Endothelial cell of umbilical vein (primary cell): ENCODE data around the gene RPS6KL1. TPM values are rescaled to one million over a fixed set of nuclear protein-coding genes. Genes with fewer than 3 reads are reported as not detected.

Experiments
- BruUV-seq: library from RNA; stranded (reverse); fragments of 400-500 nt; replicated peaks from 2 replicates; lab custom pipeline; 2021; lab: Mats Ljungman, UMichigan
- CTCF ChIA-PET: fragments of 300-600, 350-600 bp; sonication (Branson Sonifier 250); formaldehyde crosslinking; loops from one replicate; lab custom pipeline; 2021; ENCODE audit warnings: antibody characterized with exemption, inconsistent platforms; lab: Charles Lee
- POLR2A ChIA-PET: fragments of 300-600, 350-600 bp; sonication (Branson Sonifier 250); formaldehyde crosslinking; loops from one replicate; lab custom pipeline; 2021; ENCODE audit warnings: antibody characterized with exemption, inconsistent platforms; lab: Charles Lee
- DNase-seq: peaks from one replicate; pipeline ENCODE4 v3.0.0-alpha.2; 2011; ENCODE audit warnings: low read depth, low spot score
- FAIRE-seq: peaks from 2 replicates; lab custom pipeline; 2011; peaks lifted over from hg19 to GRCh38; lab: Jason Lieb, UNC
- H2AFZ ChIP-seq: 2 replicates; pipeline ENCODE4 v1.6.0; 2012; ENCODE audit warnings: low read depth, low read length, control low read depth, inconsistent platforms
- H3K27ac ChIP-seq: 2 replicates; pipeline ENCODE4 v1.5.1; 2011; ENCODE audit warnings: low read depth, mild to moderate bottlenecking, control low read depth, low read length, moderate library complexity; ENCODE audit not compliant: insufficient read depth
- H3K27me3 ChIP-seq, 2 experiments: 2 replicates each; pipeline versions ENCODE4 v1.6.0 to v1.6.1; 2011; ENCODE audit warnings: low read length in 2 of 2, mixed read lengths in 1 of 2; ENCODE audit not compliant: control insufficient read depth in 2 of 2, insufficient read depth in 2 of 2
- H3K36me3 ChIP-seq, 2 experiments: 2 replicates in 1 of 2; 3 replicates in 1 of 2; pipeline ENCODE4 v1.5.1; 2011; ENCODE audit warnings: low read length in 2 of 2, mild to moderate bottlenecking in 1 of 2, moderate library complexity in 1 of 2; ENCODE audit not compliant: control insufficient read depth in 2 of 2, insufficient read depth in 2 of 2; ENCODE audit errors: extremely low read depth in 1 of 2
- H3K4me1 ChIP-seq: 3 replicates; pipeline ENCODE4 v1.5.1; 2011; ENCODE audit warnings: mild to moderate bottlenecking, low read length; ENCODE audit not compliant: control insufficient read depth, insufficient read depth; ENCODE audit errors: extremely low read depth
- H3K4me2 ChIP-seq: 2 replicates; pipeline ENCODE4 v1.6.1; 2011; ENCODE audit warnings: low read length, control low read depth, mixed read lengths; ENCODE audit not compliant: insufficient read depth
- H3K4me3 ChIP-seq, 3 experiments: fragments of 200-600 bp in 1 of 3; sonication (generic), shearing (Covaris generic) in 1 of 3; replicated peaks in 1 of 3; 2 replicates each; pipeline ENCODE4 v1.5.1; 2011 to 2016; ENCODE audit warnings: control low read depth in 3 of 3, low read length in 3 of 3, mild to moderate bottlenecking in 2 of 3, inconsistent platforms in 1 of 3, low read depth in 1 of 3, moderate library complexity in 1 of 3; ENCODE audit not compliant: insufficient read depth in 1 of 3
- H3K79me2 ChIP-seq: 2 replicates; pipeline ENCODE4 v1.6.0; 2012; ENCODE audit warnings: low read length, inconsistent platforms; ENCODE audit not compliant: control insufficient read depth, insufficient read depth
- H3K9ac ChIP-seq: replicated peaks from 2 replicates; pipeline ENCODE3; 2011; ENCODE audit warnings: low read length, control low read depth; ENCODE audit not compliant: insufficient read depth; ENCODE audit errors: extremely low read depth
- H3K9me1 ChIP-seq: replicated peaks from 3 replicates; pipeline ENCODE4 v1.6.0; 2011; ENCODE audit warnings: mild to moderate bottlenecking, low read length; ENCODE audit not compliant: control insufficient read depth, insufficient read depth; ENCODE audit errors: extremely low read depth
- H3K9me3 ChIP-seq: replicated peaks from 2 replicates; pipeline ENCODE4 v1.5.1; 2012; ENCODE audit warnings: low read length, inconsistent platforms; ENCODE audit not compliant: control insufficient read depth, insufficient read depth
- H4K20me1 ChIP-seq: replicated peaks from 2 replicates; pipeline ENCODE3; 2011; ENCODE audit warnings: mild to moderate bottlenecking, low read length; ENCODE audit not compliant: control insufficient read depth, insufficient read depth; ENCODE audit errors: extremely low read depth
- CTCF ChIP-seq, 2 donors: IDR thresholded peaks; 1 replicate in 1 of 2; 2 replicates in 1 of 2; pipeline ENCODE4 v1.5.1; 2011; ENCODE audit warnings: low read length in 2 of 2, mild to moderate bottlenecking in 2 of 2, moderate library complexity in 2 of 2, control low read depth in 1 of 2, inconsistent platforms in 1 of 2, low read depth in 1 of 2; ENCODE audit not compliant: insufficient read depth in 1 of 2; ENCODE audit errors: extremely low read depth in 1 of 2
- EZH2 ChIP-seq: IDR thresholded peaks from 2 replicates; pipeline ENCODE4 v1.6.1; 2012; ENCODE audit warnings: borderline replicate concordance, low read depth, mild to moderate bottlenecking, moderate library complexity, low read length, inconsistent platforms; ENCODE audit not compliant: severe bottlenecking
- FOS ChIP-seq: IDR thresholded peaks from 2 replicates; pipeline ENCODE4 v1.6.1; 2011; ENCODE audit warnings: mild to moderate bottlenecking, low read length, moderate library complexity, borderline replicate concordance; ENCODE audit not compliant: insufficient read depth
- GATA2 ChIP-seq: IDR thresholded peaks from 2 replicates; pipeline ENCODE4 v1.7.0; 2011; ENCODE audit warnings: low read depth, mild to moderate bottlenecking, moderate library complexity, mixed read lengths, low read length; ENCODE audit not compliant: insufficient read length, insufficient read depth
- JUN ChIP-seq: IDR thresholded peaks from 2 replicates; pipeline ENCODE4 v1.6.1; 2011; ENCODE audit warnings: borderline replicate concordance, low read depth; ENCODE audit not compliant: insufficient read length, insufficient read depth
- MAX ChIP-seq: IDR thresholded peaks from 2 replicates; pipeline ENCODE4 v1.6.1; 2011; ENCODE audit not compliant: insufficient read depth, insufficient read length
- MYC ChIP-seq: IDR thresholded peaks from one replicate; pipeline ENCODE4 v1.6.1; 2011; ENCODE audit warnings: mild to moderate bottlenecking, low read depth, low read length
- POLR2A ChIP-seq: IDR thresholded peaks from 2 replicates; pipeline ENCODE4 v1.6.1; 2012; ENCODE audit warnings: low read depth, mild to moderate bottlenecking, control low read depth, low read length
- POLR2AphosphoS5 ChIP-seq: IDR thresholded peaks from 2 replicates; pipeline ENCODE4 v1.6.1; 2012; ENCODE audit warnings: low read depth, mild to moderate bottlenecking, control low read depth, low read length, moderate library complexity; ENCODE audit not compliant: insufficient read depth
- dilution Hi-C: fragments of 300-500 bp; cut with MboI; formaldehyde crosslinking; loops from one replicate; pipeline ENCODE4 v1.15.0; 2019; ENCODE audit warnings: low sequenced_read_pairs; ENCODE audit not compliant: extremely low pct_ligation_motif_present
- intact Hi-C: fragments of 100-400 bp; cut with micrococcal nuclease; formaldehyde crosslinking; loops from one replicate; pipeline ENCODE4 v1.10.0; 2022
- polyA plus RNA-seq, 4 experiments: library from polyadenylated mRNA; depleted of rRNA in 3 of 4; stranded (reverse) in 3 of 4; unstranded in 1 of 4; fragments of >200 nt; gene quantifications; 2 replicates each; pipeline versions ENCODE4 v1.2.1 to v1.2.3, GENCODE V29; 2011 to 2012; ENCODE audit warnings: missing spikeins in 1 of 4
- total RNA-seq: library from RNA; stranded (reverse); gene quantifications from 2 replicates; pipeline ENCODE4 v1.2.3, GENCODE V29; 2021

RPS6KL1 gene
- total and polyA plus RNA-seq, 2 donors (not counting 3 experiments of a cell fraction or from before 2014, with no cell fraction given), result 10.2 to 23.8 TPM

- peaks cover 0 to 3% of the 10 kb centered on the region in 2 experiments for H3K36me3 ChIP-seq
- POLR2A ChIA-PET, result no interaction called here
- BruUV-seq, result no TSS peak
- H3K9ac ChIP-seq, result no peak overlapping the region
- H3K4me2 ChIP-seq, result no peak overlapping the region
- H2AFZ ChIP-seq, result no peak overlapping the region
- no peak overlapping the region for H3K4me3 ChIP-seq
- H3K79me2 ChIP-seq, result no peaks in the 10 kb centered on the region
- H3K27me3 ChIP-seq, result no peaks in the 10 kb centered on the region
- dilution Hi-C loops, result no loop called here
- H3K27ac ChIP-seq, result no peak overlapping the region
- no peaks in the 10 kb centered on the region for H4K20me1 ChIP-seq
- H3K9me3 ChIP-seq, result no peaks in the 10 kb centered on the region
- FAIRE-seq (no peak), DNase-seq (no peak)
- intact Hi-C loops, result loop anchor here (5.0 kb wide), 1 partner anchor 302 kb away; no protein-coding TSS in a partner anchor
- no peaks in the 10 kb centered on the region for H3K9me1 ChIP-seq
- no peak for TF ChIP-seq POLR2AphosphoS5
- no peak for TF ChIP-seq MYC
- TF ChIP-seq CTCF (IDR thresholded peaks at IDR 0.05; ENCODE audit: extremely low read depth in 1 of 2, insufficient read depth in 1 of 2, low read depth in 1 of 2, low read length in 2 of 2), result no peak
- no peak for TF ChIP-seq FOS
- no peak for TF ChIP-seq JUN
- no peak for TF ChIP-seq GATA2
- TF ChIP-seq EZH2, result no peak
- TF ChIP-seq POLR2A, result no peak
- no peak for TF ChIP-seq MAX
- H3K4me1 ChIP-seq, result peaks cover 7% of the 10 kb centered on the region
- CTCF ChIA-PET, result interaction anchor here (6.0 to 7.0 kb wide), 2 partner anchors 50 to 180 kb away, joined by 67 to 468 read pairs; no protein-coding TSS in a partner anchor
Measured at GRCh38 chr14:74909501-74909900, 13.6 kb downstream of the RPS6KL1 start.
